ENCODE measurements around the gene SRSF11. TPM values are rescaled to one million over a fixed set of nuclear protein-coding genes. Genes with fewer than 3 reads are reported as not detected.
"Not testable (repeated sequence)": the region's sequence is repeated elsewhere in the genome, so short reads cannot be mapped to it uniquely, and the experiment has no call there.

The SRSF11 gene, protein sequence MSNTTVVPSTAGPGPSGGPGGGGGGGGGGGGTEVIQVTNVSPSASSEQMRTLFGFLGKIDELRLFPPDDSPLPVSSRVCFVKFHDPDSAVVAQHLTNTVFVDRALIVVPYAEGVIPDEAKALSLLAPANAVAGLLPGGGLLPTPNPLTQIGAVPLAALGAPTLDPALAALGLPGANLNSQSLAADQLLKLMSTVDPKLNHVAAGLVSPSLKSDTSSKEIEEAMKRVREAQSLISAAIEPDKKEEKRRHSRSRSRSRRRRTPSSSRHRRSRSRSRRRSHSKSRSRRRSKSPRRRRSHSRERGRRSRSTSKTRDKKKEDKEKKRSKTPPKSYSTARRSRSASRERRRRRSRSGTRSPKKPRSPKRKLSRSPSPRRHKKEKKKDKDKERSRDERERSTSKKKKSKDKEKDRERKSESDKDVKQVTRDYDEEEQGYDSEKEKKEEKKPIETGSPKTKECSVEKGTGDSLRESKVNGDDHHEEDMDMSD
- polyA plus RNA-seq (ENCODE audit: insufficient read depth in 1 of 5, insufficient read length in 5 of 5, low replicate concordance in 1 of 5), result 100 to 1,000 TPM; 320 to 524 (median 513) TPM
- long read RNA-seq, donor 1, full-length matches to known transcripts, result 67 of 345 reads
- long read RNA-seq, donor 1, partial matches to known transcripts, result 278 of 345 reads
- long read RNA-seq, donor 1, other reads (novel, unspliced or antisense), result 0 of 345 reads
- long read RNA-seq, donor 2, full-length matches to known transcripts, result 18 of 79 reads
- long read RNA-seq, donor 2, partial matches to known transcripts, result 61 of 79 reads
- long read RNA-seq, donor 2, other reads (novel, unspliced or antisense), result 0 of 79 reads
- long read RNA-seq, donor 3, full-length matches to known transcripts, result 34 of 215 reads
- long read RNA-seq, donor 3, partial matches to known transcripts, result 181 of 215 reads
- long read RNA-seq, donor 3, other reads (novel, unspliced or antisense), result 0 of 215 reads
- long read RNA-seq, donor 4, full-length matches to known transcripts, result 30 of 209 reads
- long read RNA-seq, donor 4, partial matches to known transcripts, result 173 of 209 reads
- long read RNA-seq, donor 4, other reads (novel, unspliced or antisense), result 6 of 209 reads
- long read RNA-seq, donor 5, full-length matches to known transcripts, result 54 of 340 reads
- long read RNA-seq, donor 5, partial matches to known transcripts, result 286 of 340 reads
- long read RNA-seq, donor 5, other reads (novel, unspliced or antisense), result 0 of 340 reads
- long read RNA-seq, donor 6, full-length matches to known transcripts, result 48 of 276 reads
- long read RNA-seq, donor 6, partial matches to known transcripts, result 228 of 276 reads
- long read RNA-seq, donor 6, other reads (novel, unspliced or antisense), result 0 of 276 reads
- long read RNA-seq, donor 7, full-length matches to known transcripts, result 35 of 227 reads
- long read RNA-seq, donor 7, partial matches to known transcripts, result 192 of 227 reads
- long read RNA-seq, donor 7, other reads (novel, unspliced or antisense), result 0 of 227 reads
- long read RNA-seq, donor 8, full-length matches to known transcripts, result 17 of 41 reads
- long read RNA-seq, donor 8, partial matches to known transcripts, result 19 of 41 reads
- long read RNA-seq, donor 8, other reads (novel, unspliced or antisense), result 5 of 41 reads

DNA sequence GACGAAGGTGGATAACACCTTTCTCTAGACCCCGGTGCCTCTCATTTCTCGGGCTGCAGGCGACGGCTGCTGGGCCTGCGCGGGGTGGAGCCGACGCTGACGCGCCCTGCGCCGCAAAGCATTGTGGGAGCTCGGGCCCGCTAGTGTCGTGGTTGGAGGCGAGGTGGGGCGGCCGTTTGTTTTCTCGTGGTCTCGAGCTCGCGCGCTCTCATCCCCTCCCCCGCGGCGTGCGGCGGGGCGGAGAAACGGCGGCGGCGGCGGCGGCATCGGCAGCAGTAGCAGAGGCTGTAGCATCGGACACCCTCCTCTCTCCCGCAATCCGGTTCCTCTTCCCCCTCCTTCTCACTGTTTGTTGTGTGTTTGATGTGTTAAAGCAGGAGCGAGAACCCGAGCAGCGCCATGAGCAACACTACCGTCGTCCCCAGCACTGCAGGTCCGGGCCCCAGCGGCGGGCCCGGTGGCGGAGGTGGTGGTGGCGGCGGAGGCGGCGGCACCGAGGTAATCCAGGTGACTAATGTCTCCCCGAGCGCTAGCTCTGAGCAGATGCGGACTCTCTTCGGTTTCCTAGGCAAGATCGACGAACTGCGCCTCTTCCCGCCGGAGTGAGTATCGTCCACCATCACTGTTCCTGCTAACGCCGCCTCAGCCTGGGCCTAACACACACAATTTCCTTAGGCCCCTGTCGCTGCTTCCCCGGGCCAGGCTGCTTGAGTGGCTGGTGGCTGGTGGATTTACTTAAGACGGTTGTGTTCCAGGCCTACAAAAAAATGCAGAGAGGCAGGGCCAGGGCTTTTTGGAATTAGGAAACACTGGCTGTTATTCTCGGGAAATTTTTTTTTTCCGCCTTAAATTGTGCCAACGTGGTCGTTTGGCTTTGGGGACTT is at the start of gene SRSF11:
Gene SRSF11, plus strand, starts transcription at position 143 of the 884 bp plus-strand sequence. Its CDS starts 257 bp downstream, at position 400.
- peak; percentile 95 for DNase-seq

DNA sequence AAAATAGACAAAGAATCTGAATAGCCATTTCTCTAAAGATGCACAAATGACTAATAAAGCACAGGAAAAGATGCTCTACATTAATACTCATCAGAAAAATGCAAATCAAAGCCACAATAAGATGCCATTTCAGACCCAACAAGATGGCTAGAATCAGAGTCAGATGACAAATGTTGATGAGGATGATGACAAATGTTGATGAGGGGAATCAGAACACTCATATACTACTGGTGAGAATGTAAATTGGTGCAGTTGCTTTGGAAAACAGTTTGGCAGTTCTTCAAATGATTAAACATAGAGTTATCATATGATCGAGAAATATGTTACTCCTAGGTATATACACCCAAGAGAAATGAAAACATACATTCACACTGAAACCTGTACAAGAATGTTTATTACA is 49.7 kb upstream of the SRSF11 start:
- DNase-seq, result no peak

DNA sequence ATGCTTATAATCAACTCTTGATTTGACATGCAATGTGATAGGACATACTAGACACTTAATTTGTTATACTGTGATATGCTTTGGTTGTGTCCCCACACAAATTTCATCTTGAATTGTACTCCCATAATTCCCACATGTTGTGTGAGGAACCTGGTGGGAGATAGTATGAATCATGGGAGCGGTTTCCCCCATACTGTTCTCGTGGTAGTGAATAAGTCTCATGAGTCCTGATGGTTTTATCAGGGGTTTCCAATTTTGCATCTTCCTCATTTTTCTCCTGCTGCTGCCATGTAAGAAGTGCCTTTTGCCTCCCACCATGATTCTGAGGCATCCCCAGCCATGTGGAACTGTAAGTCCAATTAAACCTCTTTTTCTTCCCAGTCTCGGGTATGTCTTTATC is 36.0 kb upstream of the SRSF11 start:
- DNase-seq, result not testable (repeated sequence)

DNA sequence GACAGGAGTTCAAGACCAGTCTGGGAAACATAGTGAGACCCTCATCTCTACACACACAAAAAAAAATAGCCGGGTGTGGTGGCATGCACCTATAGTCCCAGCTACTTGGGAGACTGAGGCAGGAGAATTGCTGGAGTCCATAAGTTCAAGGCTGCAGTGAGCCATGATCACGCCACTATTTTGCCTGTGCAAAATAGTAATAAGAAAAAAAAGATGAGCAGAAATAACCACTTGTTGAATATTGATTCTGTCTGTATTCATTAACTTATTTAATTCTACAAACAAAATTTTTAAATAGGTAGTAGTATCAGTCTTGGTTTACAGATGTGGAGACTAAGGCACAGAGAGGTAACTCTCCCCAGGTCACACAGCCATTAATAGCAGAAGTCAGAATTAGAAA is 32.7 kb upstream of the SRSF11 start:
- no peak for DNase-seq

DNA sequence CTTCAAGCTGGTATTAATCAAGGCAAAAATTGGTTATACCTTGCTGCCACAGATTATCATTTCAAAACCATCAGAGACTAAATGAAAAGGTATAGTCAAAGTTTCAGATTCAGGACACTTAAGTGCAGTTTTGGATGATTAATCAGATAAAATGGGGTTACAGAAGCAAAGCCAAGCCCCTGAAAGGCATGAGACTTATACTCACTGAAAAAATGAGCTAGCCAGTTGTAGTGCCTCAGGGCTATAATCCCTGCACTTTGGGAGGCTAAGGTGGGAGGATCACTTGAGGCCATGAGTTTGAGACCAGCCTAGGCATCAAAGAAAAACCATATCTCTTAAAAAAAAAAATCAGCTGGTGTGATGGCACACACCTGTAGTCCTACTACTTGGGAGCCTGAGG is 31.0 kb upstream of the SRSF11 start:
- no peak for DNase-seq

DNA sequence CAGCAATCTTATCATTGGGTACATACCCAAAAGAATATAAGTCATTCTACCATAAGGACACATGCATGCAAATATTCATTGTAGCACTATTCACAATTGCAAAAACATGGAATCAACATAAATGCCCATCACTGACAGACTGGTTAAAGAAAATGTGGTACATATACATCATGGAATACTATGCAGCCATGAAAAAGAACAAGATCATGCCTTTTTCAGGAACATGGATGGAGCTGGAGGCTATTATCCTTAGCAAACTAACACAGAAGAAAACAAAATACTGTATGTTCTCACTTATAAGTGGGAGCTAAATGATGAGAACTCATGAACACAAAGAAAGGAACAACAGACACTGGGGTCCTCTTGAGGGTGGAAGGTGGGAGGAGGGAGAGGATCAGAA is 28.7 kb upstream of the SRSF11 start:
- DNase-seq, result not testable (repeated sequence)

DNA sequence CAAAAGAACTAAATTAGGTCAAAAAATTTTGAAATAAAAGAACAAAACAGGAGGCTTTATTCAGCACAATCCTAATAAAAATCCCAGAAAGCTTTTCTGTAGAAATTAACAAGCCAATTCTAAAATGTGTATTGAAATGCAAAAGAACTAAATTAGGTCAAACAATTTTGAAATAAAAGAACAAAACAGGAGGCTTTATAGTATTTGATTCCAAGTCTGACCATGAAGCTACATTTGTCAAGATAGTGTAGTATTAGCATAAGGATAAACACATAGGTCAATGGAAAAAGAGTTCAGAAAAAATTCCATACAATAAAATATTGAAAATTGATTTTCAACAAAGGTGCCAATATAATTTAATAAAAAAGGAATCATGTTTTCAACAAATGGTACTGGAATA is 26.6 kb upstream of the SRSF11 start:
- DNase-seq, result no peak

DNA sequence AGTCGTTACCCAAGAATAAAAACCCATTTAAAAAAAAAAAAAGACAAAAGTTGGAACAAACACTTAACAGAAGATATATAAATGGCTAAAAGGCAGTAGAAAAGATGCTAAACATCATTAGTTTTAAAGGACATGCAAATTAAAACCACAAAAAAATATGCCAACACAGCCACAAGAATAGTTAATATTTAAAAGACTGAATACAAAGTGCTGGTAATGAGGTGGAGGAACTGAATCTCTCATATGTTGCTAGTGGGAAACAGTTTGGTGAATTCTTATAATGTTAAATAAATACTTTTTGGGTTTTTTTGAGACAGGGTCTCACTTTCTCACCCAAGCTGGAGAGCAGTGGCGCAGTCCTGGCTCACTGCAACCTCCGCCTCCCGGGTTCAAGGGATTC is 25.8 kb upstream of the SRSF11 start:
- DNase-seq, result no peak

DNA sequence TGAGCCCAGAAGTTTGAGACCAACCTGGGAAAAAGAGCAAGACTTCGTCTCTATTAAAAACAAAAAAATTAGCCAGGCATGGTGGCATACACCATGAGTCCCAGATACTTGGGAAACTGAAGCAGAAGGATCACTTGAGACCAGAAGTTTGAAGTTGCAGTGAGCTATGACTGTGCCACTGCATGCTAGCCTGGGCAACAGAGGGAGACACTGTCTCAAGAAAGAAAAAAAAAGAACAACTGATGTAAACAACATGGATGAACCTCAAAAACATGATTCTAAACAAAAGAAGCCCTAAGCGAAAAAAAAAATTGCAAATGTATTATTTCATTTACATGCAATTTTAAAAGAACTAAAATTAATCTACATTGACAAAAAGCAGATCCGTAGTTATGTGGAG is 24.8 kb upstream of the SRSF11 start:
- DNase-seq, result no peak

DNA sequence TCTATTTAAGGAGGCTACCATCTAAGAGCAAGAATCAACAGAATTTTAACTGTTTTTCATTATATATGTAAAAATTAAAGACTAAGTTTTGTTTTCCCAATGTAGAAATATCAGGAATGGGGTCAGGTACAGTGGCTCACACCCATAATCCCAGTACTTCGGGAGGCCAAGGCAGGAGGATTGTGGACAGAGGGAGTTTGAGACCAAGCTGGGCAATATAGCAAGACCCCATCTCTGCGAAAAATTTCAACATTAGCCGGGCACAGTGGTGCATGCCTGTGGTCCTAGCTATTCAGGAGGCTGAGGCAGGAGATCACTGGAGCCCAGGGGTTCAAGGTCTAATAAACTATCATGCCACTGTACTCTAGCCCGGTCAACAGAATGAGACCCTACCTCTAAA is 21.1 kb upstream of the SRSF11 start:
- DNase-seq, result no peak

DNA sequence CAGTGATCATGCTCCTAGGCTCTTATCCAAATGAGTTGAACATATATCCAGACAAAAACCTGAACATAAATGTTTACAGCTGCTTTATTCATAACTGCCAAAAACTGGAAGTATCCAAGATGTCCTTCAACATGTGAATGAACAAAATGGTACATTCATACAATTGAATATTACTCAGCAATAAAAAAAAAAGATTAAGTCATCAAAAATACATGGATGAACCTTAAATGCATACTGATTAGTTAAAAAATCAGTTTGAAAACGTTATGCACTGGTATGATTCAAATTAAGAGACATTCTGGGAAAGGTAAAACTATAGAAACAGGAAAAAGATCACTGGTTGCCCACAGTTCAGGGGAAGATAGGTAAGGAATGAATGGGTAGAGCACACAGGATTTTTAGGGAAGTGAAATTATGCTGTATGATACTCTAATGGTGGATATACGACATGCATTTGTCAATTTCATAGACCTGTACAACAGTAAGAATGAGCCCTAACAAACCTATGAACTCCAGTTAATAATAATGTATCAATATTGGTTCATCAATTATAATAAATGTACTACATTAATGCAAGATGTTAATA is 18.9 kb upstream of the SRSF11 start:
- no peak for DNase-seq

DNA sequence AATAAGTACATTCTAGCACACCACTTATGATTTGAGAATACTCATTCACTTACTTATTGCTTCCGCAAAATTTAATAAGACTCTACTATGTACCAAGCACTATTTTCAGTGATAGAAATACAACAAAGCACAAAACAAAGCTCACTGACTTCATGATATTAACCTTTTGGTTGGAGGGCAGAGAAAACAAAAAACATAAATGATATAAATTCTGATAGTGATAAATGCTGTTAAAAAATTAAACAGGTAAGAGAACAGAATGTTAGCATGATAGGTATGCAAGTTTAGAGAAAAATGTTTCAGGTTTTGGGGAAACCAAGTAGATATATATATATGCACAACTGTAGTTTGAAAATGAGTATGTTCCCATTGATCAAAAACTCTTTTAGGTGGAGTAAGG is 17.0 kb upstream of the SRSF11 start:
- no peak for DNase-seq

DNA sequence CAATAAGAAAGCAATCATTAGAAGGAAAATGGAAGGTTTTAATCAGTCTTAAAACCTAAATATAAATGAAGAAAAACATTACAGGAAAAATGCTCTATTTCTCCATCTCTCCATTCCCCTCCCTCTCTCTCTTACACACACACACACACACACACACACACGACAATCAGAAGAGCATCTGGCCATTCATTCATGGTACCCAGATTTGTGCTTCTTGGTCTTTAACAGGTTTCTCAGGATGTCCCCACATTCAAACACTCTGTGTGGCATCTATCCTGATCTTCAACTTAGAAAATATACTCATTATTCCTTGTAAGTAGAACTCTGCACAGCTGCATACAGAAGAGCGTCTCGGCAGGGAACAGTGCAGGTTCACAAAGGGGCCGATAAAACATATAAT is 16.6 kb upstream of the SRSF11 start:
- DNase-seq, result peak; percentile 7

DNA sequence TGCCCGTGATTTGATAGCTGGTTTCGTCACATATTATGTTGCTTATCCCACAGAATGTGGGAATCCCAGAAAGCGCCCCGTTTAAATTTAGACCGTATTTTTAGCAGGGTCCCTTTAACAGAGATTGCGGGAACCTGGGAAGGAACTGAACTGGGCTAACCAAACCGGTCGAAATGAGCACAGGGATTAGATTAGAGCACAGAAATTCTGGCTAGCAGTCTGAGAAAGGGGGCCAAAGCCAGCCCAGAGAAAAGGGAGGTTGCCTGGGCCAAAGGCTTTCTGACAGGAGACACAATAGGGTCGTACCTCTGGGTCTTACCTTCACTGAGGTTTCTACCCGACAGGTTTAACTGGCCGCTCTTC is 16.1 kb upstream of the SRSF11 start:
- peak in 1 of 2 donors; percentile 9 for DNase-seq

DNA sequence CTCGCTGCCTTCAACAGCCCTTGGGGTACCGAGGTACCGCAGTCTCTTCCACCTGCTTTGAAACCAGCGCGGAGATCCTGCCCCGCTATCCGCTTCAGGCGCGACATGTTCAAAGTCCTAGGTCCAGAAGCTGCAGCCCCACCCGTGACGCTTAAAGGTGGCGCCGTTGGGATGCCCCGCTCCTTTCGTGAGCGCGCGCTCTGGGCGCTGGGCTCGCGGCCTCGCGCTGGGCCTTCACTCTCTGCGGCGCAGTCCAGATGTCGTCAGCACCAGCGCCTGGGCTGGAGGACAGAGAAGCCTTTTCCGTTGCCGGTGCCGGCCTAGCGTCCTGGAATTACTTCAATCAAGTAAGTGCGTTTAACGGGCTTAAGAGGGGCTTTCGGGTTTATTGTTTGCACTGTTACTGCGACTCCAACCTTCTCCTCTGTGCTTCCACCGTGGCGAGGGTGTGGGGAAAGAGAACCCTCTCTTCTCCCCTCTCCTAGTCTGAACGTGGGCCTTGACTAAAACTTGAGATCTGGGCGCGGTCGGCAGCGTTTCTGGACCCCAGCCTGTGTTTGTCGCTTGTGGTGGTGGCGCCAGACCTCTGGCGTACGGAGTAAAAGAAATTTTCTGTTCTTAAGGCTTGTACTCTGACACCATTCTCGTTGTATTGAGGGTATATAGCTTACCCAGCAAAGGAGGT is 15.6 kb upstream of the SRSF11 start, which contains the start of gene LRRC40:
Gene LRRC40, minus strand, starts transcription at position 146 of the 685 bp plus-strand sequence. Its CDS starts 39 bp downstream, at position 107.
- DNase-seq, result peak; percentile 97 to 98

DNA sequence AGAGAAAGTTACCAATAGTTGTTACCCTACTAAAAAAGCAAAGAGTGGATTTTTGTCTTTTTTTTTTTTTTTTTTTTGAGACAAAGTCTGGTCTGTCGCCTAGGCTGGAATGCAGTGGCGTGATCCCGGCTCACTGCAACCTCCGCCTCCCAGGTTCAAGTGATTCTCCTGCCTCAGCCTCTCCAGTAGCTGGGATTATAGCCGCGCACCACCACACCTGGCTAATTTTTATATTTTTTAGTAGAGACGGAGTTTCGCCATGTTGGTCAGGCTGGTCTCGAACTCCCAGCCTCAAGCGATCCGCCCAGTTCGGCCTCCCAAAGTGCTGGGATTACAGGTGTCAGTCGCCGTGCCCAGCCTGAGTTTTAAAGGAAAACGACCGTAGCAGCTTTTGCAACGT is 14.3 kb upstream of the SRSF11 start:
- not testable (repeated sequence) for DNase-seq

DNA sequence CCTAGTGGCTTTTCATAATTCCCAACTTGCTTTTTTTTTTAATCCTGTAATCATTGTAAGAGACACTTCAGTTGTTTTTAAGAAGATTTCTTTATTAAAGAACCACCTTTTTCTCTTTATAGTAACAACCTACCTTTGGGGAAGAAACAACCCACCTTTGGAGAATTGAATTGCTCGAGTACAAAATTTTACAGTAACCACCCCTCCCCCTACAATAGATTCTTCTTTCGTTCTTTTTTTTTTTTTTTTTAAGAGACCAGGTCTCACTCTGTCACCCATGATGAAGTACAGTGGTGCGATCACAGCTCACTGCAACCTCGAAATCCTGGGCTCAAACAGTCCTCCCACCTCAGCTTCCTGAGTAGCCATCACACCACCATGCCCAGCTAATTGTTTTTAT is 13.7 kb upstream of the SRSF11 start:
- DNase-seq, result no peak

DNA sequence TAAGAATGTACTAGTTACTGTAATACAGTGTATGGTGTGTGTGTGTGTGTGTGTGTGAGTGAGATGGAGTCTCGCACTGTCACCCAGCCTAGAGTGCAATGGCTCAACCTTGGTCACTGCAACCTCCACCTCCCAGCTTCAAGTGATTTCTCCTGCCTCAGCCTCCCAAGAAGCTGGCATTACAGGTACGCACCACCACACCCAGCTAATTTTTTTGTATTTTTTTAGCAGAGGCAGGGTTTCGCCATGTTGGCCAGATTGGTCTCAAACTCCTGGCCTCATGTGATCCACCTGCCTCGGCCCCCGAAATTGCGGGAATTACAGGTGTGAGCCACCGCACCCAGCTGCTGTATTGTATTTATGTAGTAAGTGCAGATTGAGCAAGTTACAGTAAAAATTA is 12.9 kb upstream of the SRSF11 start:
- DNase-seq, result no peak

DNA sequence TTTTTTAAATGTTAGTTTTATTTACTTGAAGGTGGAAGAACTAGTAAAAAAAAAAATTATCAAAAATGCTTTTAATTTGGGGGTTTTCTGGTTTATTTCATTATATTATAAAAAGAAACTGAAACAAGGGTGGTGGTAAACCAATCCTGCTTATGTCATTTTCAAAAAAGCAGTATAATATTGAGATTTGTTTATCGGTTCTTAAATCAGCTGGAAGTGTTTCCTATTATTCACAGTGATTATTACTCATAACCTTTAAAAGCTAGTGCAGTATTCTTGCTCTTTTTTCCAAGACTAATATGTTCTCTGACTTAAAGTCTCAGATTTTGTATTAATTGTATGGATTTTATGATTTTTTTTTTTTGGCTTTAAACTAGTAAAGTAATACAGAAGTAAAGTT is 10.4 kb upstream of the SRSF11 start:
- no peak for DNase-seq
